Endothelial cell of umbilical vein (primary cell): ENCODE measurements around the gene C4orf50. TPM values are rescaled to one million over a fixed set of nuclear protein-coding genes. Genes with fewer than 3 reads are reported as not detected.
"Not testable (repeated sequence)": the region's sequence is repeated elsewhere in the genome, so short reads cannot be mapped to it uniquely, and the experiment has no call there.

Experiments used
- BruUV-seq: library from RNA; stranded (reverse); fragments of 400-500 nt; replicated peaks from 2 replicates; lab custom pipeline; 2021; lab: Mats Ljungman, UMichigan
- CTCF ChIA-PET: fragments of 300-600, 350-600 bp; sonication (Branson Sonifier 250); formaldehyde crosslinking; loops from one replicate; lab custom pipeline; 2021; ENCODE audit warnings: antibody characterized with exemption, inconsistent platforms; lab: Charles Lee
- POLR2A ChIA-PET: fragments of 300-600, 350-600 bp; sonication (Branson Sonifier 250); formaldehyde crosslinking; loops from one replicate; lab custom pipeline; 2021; ENCODE audit warnings: antibody characterized with exemption, inconsistent platforms; lab: Charles Lee
- DNase-seq: peaks from one replicate; pipeline ENCODE4 v3.0.0-alpha.2; 2011; ENCODE audit warnings: low read depth, low spot score
- FAIRE-seq: peaks from 2 replicates; lab custom pipeline; 2011; peaks lifted over from hg19 to GRCh38; lab: Jason Lieb, UNC
- H2AFZ ChIP-seq: 2 replicates; pipeline ENCODE4 v1.6.0; 2012; ENCODE audit warnings: low read depth, low read length, control low read depth, inconsistent platforms
- H3K27ac ChIP-seq: 2 replicates; pipeline ENCODE4 v1.5.1; 2011; ENCODE audit warnings: low read depth, mild to moderate bottlenecking, control low read depth, low read length, moderate library complexity; ENCODE audit not compliant: insufficient read depth
- H3K27me3 ChIP-seq, 2 experiments: 2 replicates each; pipeline versions ENCODE4 v1.6.0 to v1.6.1; 2011; ENCODE audit warnings: low read length in 2 of 2, mixed read lengths in 1 of 2; ENCODE audit not compliant: control insufficient read depth in 2 of 2, insufficient read depth in 2 of 2
- H3K36me3 ChIP-seq, 2 experiments: 2 replicates in 1 of 2; 3 replicates in 1 of 2; pipeline ENCODE4 v1.5.1; 2011; ENCODE audit warnings: low read length in 2 of 2, mild to moderate bottlenecking in 1 of 2, moderate library complexity in 1 of 2; ENCODE audit not compliant: control insufficient read depth in 2 of 2, insufficient read depth in 2 of 2; ENCODE audit errors: extremely low read depth in 1 of 2
- H3K4me1 ChIP-seq: 3 replicates; pipeline ENCODE4 v1.5.1; 2011; ENCODE audit warnings: mild to moderate bottlenecking, low read length; ENCODE audit not compliant: control insufficient read depth, insufficient read depth; ENCODE audit errors: extremely low read depth
- H3K4me2 ChIP-seq: 2 replicates; pipeline ENCODE4 v1.6.1; 2011; ENCODE audit warnings: low read length, control low read depth, mixed read lengths; ENCODE audit not compliant: insufficient read depth
- H3K4me3 ChIP-seq, 3 experiments: fragments of 200-600 bp in 1 of 3; sonication (generic), shearing (Covaris generic) in 1 of 3; replicated peaks in 1 of 3; 2 replicates each; pipeline ENCODE4 v1.5.1; 2011 to 2016; ENCODE audit warnings: control low read depth in 3 of 3, low read length in 3 of 3, mild to moderate bottlenecking in 2 of 3, inconsistent platforms in 1 of 3, low read depth in 1 of 3, moderate library complexity in 1 of 3; ENCODE audit not compliant: insufficient read depth in 1 of 3
- H3K79me2 ChIP-seq: 2 replicates; pipeline ENCODE4 v1.6.0; 2012; ENCODE audit warnings: low read length, inconsistent platforms; ENCODE audit not compliant: control insufficient read depth, insufficient read depth
- H3K9ac ChIP-seq: replicated peaks from 2 replicates; pipeline ENCODE3; 2011; ENCODE audit warnings: low read length, control low read depth; ENCODE audit not compliant: insufficient read depth; ENCODE audit errors: extremely low read depth
- H3K9me1 ChIP-seq: replicated peaks from 3 replicates; pipeline ENCODE4 v1.6.0; 2011; ENCODE audit warnings: mild to moderate bottlenecking, low read length; ENCODE audit not compliant: control insufficient read depth, insufficient read depth; ENCODE audit errors: extremely low read depth
- H3K9me3 ChIP-seq: replicated peaks from 2 replicates; pipeline ENCODE4 v1.5.1; 2012; ENCODE audit warnings: low read length, inconsistent platforms; ENCODE audit not compliant: control insufficient read depth, insufficient read depth
- H4K20me1 ChIP-seq: replicated peaks from 2 replicates; pipeline ENCODE3; 2011; ENCODE audit warnings: mild to moderate bottlenecking, low read length; ENCODE audit not compliant: control insufficient read depth, insufficient read depth; ENCODE audit errors: extremely low read depth
- FOS ChIP-seq: IDR thresholded peaks from 2 replicates; pipeline ENCODE4 v1.6.1; 2011; ENCODE audit warnings: mild to moderate bottlenecking, low read length, moderate library complexity, borderline replicate concordance; ENCODE audit not compliant: insufficient read depth
- JUN ChIP-seq: IDR thresholded peaks from 2 replicates; pipeline ENCODE4 v1.6.1; 2011; ENCODE audit warnings: borderline replicate concordance, low read depth; ENCODE audit not compliant: insufficient read length, insufficient read depth
- dilution Hi-C: fragments of 300-500 bp; cut with MboI; formaldehyde crosslinking; loops from one replicate; pipeline ENCODE4 v1.15.0; 2019; ENCODE audit warnings: low sequenced_read_pairs; ENCODE audit not compliant: extremely low pct_ligation_motif_present
- intact Hi-C: fragments of 100-400 bp; cut with micrococcal nuclease; formaldehyde crosslinking; loops from one replicate; pipeline ENCODE4 v1.10.0; 2022
- polyA plus RNA-seq, 4 experiments: library from polyadenylated mRNA; depleted of rRNA in 3 of 4; stranded (reverse) in 3 of 4; unstranded in 1 of 4; fragments of >200 nt; gene quantifications; 2 replicates each; pipeline versions ENCODE4 v1.2.1 to v1.2.3, GENCODE V29; 2011 to 2012; ENCODE audit warnings: missing spikeins in 1 of 4
- total RNA-seq: library from RNA; stranded (reverse); gene quantifications from 2 replicates; pipeline ENCODE4 v1.2.3, GENCODE V29; 2021

Gene C4orf50
- total and polyA plus RNA-seq, 2 donors (not counting 3 experiments of a cell fraction or from before 2014, with no cell fraction given): not detected

- Histone ChIP-seq H3K4me1 (no peaks in the 10 kb centered on the region), H3K36me3 (no peaks in the 10 kb centered on the region), H3K9ac (no peak overlapping the region), H3K4me2 (no peak overlapping the region), H3K9me1 (no peaks in the 10 kb centered on the region), H3K4me3 (no peak overlapping the region), H2AFZ (no peak overlapping the region), H4K20me1 (no peaks in the 10 kb centered on the region), H3K27me3 (no peaks in the 10 kb centered on the region), H3K79me2 (no peaks in the 10 kb centered on the region), H3K9me3 (no peaks in the 10 kb centered on the region), H3K27ac (no peak overlapping the region)
- intact Hi-C loops: no loop called here
- FAIRE-seq (no peak), DNase-seq (no peak)
- TF ChIP-seq JUN (peak; percentile 11), FOS (no peak)
- POLR2A ChIA-PET: no interaction called here
- no TSS peak for BruUV-seq
- CTCF ChIA-PET: no interaction called here
- dilution Hi-C loops: no loop called here
Measured at GRCh38 chr4:5857199-5857598, 161.0 kb downstream of the C4orf50 start.

- H2AFZ ChIP-seq, POLR2A ChIA-PET, DNase-seq, H3K27ac ChIP-seq, H3K27me3 ChIP-seq, CTCF ChIA-PET, H3K4me2 ChIP-seq, dilution Hi-C loops, H3K79me2 ChIP-seq, H3K4me1 ChIP-seq, H4K20me1 ChIP-seq, H3K4me3 ChIP-seq, H3K9me3 ChIP-seq, intact Hi-C loops, FAIRE-seq, BruUV-seq, H3K9me1 ChIP-seq, H3K36me3 ChIP-seq, H3K9ac ChIP-seq: not testable (repeated sequence)
Measured at GRCh38 chr4:5856362-5856761, 161.9 kb downstream of the C4orf50 start.
